ENCODE data around the gene CDH22.

- TF ChIP-seq, protein P1, sequence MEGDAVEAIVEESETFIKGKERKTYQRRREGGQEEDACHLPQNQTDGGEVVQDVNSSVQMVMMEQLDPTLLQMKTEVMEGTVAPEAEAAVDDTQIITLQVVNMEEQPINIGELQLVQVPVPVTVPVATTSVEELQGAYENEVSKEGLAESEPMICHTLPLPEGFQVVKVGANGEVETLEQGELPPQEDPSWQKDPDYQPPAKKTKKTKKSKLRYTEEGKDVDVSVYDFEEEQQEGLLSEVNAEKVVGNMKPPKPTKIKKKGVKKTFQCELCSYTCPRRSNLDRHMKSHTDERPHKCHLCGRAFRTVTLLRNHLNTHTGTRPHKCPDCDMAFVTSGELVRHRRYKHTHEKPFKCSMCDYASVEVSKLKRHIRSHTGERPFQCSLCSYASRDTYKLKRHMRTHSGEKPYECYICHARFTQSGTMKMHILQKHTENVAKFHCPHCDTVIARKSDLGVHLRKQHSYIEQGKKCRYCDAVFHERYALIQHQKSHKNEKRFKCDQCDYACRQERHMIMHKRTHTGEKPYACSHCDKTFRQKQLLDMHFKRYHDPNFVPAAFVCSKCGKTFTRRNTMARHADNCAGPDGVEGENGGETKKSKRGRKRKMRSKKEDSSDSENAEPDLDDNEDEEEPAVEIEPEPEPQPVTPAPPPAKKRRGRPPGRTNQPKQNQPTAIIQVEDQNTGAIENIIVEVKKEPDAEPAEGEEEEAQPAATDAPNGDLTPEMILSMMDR (conservative IDR thresholded peaks at IDR 0.05; ENCODE audit: low read depth in 2 of 2) = no peak
- TF ChIP-seq POLR2AphosphoS5 (IDR thresholded peaks at IDR 0.05; ENCODE audit: low read depth) = no peak
- TF ChIP-seq CREB1 (CRISPR knock-in tag; IDR thresholded peaks at IDR 0.05; ENCODE audit: low read depth) = no peak
- TF ChIP-seq EZH2 (IDR thresholded peaks at IDR 0.05; ENCODE audit: low read depth, unreplicated experiment) = no peak
- no peak for TF ChIP-seq EZH2phosphoT487 (IDR thresholded peaks at IDR 0.05; ENCODE audit: unreplicated experiment)
- no peak for TF ChIP-seq NANOG (IDR thresholded peaks at IDR 0.05; ENCODE audit: borderline replicate concordance)
Measured at GRCh38 chr20:46217583-46217982, 90.7 kb downstream of the CDH22 start.

All from GM23338 (cell line).